ENCODE measurements around the gene FICD. TPM values are rescaled to one million over a fixed set of nuclear protein-coding genes. Genes with fewer than 3 reads are reported as not detected.

Gene FICD
- total and polyA plus RNA-seq, 2 donors: 2.1 to 3.7 TPM

- Histone ChIP-seq H3K9me3 (ENCODE audit: control insufficient read depth in 2 of 2, insufficient read depth in 1 of 2, low read length in 1 of 2) (no peaks in the 10 kb centered on the region), H3K4me3 (ENCODE audit: low read length in 2 of 2) (no peak overlapping the region), H3K27ac (ENCODE audit: low read depth in 1 of 2, low read length in 1 of 2) (no peak overlapping the region), H3K4me1 (ENCODE audit: control insufficient read depth in 2 of 2, insufficient read depth in 2 of 2, low read length in 2 of 2) (no peaks in the 10 kb centered on the region), H3K36me3 (ENCODE audit: control insufficient read depth in 2 of 2, insufficient read depth in 2 of 2, low read length in 1 of 2) (peaks cover 91 to 93% of the 10 kb centered on the region in 2 donors), H3K27me3 (ENCODE audit: control insufficient read depth in 2 of 2, insufficient read depth in 1 of 2, low read length in 1 of 2) (no peaks in the 10 kb centered on the region)
- no peak for DNase-seq (ENCODE audit: low read depth in 6 of 9, low spot score in 9 of 9)
- 96% methylated on average over 5 of the region's 5 CpGs for WGBS
These were observed 10.6 kb downstream of the FICD start for GRCh38 chr12:108525681-108526080.

- Histone ChIP-seq H3K9me3 (ENCODE audit: control insufficient read depth in 2 of 2, insufficient read depth in 1 of 2, low read length in 1 of 2) (no peaks in the 10 kb centered on the region), H3K4me3 (ENCODE audit: low read length in 2 of 2) (no peak overlapping the region), H3K4me1 (ENCODE audit: control insufficient read depth in 2 of 2, insufficient read depth in 2 of 2, low read length in 2 of 2) (no peaks in the 10 kb centered on the region), H3K36me3 (ENCODE audit: control insufficient read depth in 2 of 2, insufficient read depth in 2 of 2, low read length in 1 of 2) (peaks cover 87 to 92% of the 10 kb centered on the region in 2 donors), H3K27me3 (ENCODE audit: control insufficient read depth in 2 of 2, insufficient read depth in 1 of 2, low read length in 1 of 2) (no peaks in the 10 kb centered on the region), H3K27ac (ENCODE audit: low read depth in 1 of 2, low read length in 1 of 2) (no peak overlapping the region)
- 94% methylated on average over 10 of the region's 10 CpGs for WGBS
- no peak for DNase-seq (ENCODE audit: low read depth in 6 of 9, low spot score in 9 of 9)
These were observed 11.5 kb downstream of the FICD start for GRCh38 chr12:108526482-108527165.

- DNase-seq (ENCODE audit: low read depth in 6 of 9, low spot score in 9 of 9): no peak
These were observed 12.1 kb downstream of the FICD start for GRCh38 chr12:108527166-108527496.

GRCh38 chr12:108530161-108530560 is 15.1 kb downstream of the FICD start:
- no peaks in the 10 kb centered on the region for H3K9me3 ChIP-seq (ENCODE audit: control insufficient read depth in 2 of 2, insufficient read depth in 1 of 2, low read length in 1 of 2)

More at GRCh38 chr12:108527166-108527496, 12.1 kb downstream of the FICD start:
- Histone ChIP-seq H3K36me3 (ENCODE audit: control insufficient read depth in 2 of 2, insufficient read depth in 2 of 2, low read length in 1 of 2) (peaks cover 88 to 92% of the 10 kb centered on the region in 2 donors), H3K27me3 (ENCODE audit: control insufficient read depth in 2 of 2, insufficient read depth in 1 of 2, low read length in 1 of 2) (no peaks in the 10 kb centered on the region), H3K4me1 (ENCODE audit: control insufficient read depth in 2 of 2, insufficient read depth in 2 of 2, low read length in 2 of 2) (no peaks in the 10 kb centered on the region), H3K4me3 (ENCODE audit: low read length in 2 of 2) (no peak overlapping the region), H3K27ac (ENCODE audit: low read depth in 1 of 2, low read length in 1 of 2) (no peak overlapping the region), H3K9me3 (ENCODE audit: control insufficient read depth in 2 of 2, insufficient read depth in 1 of 2, low read length in 1 of 2) (no peaks in the 10 kb centered on the region)
- 98% methylated on average over 6 of the region's 6 CpGs for WGBS

DNA sequence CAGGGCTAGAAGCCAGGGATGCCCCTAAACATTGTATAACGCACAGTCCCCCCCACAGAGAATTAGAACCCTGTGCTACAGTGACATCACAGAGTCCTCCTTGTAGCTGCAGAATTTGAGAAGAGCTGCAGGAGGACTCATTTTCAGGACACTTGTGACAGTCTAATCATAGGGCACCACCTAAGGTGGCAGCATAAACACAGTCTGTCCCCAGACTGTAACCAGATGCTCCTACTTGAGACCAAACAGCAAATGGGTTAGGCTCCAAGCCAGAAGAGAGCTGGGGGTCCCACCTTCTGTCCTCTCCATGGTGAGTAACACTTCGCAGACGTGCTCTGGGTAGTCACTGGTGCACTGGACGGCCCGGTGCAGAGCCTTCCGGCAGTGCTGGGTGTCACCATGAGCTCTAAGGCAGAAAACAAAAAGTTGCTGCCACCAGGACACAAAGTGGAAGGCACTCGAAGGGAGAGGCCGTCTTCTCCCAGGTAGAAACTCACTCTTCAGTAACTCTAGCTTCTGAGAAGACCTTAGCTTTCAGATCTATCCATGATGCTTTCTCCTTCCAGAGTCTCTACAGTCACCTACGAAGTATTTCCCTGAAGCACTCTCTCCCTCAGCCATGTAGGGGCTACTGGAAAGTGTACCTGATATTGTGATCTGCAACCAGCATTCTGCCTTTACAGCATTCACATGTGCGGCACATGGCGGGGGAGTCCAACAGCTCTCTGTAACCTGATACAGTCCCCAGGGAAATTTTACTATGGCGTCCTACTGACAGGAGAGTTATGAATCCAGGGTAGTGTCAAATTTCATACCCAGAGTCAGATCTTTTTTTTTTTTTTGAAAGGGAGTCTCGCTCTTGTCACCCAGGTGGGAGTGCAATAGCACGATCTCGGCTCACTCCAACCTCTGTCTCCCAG is 17.1 kb downstream of the FICD start:
- no peak overlapping the region for H3K27ac ChIP-seq (ENCODE audit: low read depth in 1 of 2, low read length in 1 of 2)
- no peak overlapping the region for H3K4me3 ChIP-seq (ENCODE audit: low read length in 2 of 2)
- no peaks in the 10 kb centered on the region for H3K27me3 ChIP-seq (ENCODE audit: control insufficient read depth in 2 of 2, insufficient read depth in 1 of 2, low read length in 1 of 2)
- peaks cover 78 to 85% of the 10 kb centered on the region in 2 donors for H3K36me3 ChIP-seq (ENCODE audit: control insufficient read depth in 2 of 2, insufficient read depth in 2 of 2, low read length in 1 of 2)
- H3K9me3 ChIP-seq (ENCODE audit: control insufficient read depth in 2 of 2, insufficient read depth in 1 of 2, low read length in 1 of 2): no peaks in the 10 kb centered on the region
- no peak for DNase-seq (ENCODE audit: low read depth in 6 of 9, low spot score in 9 of 9)
- H3K4me1 ChIP-seq (ENCODE audit: control insufficient read depth in 2 of 2, insufficient read depth in 2 of 2, low read length in 2 of 2): no peaks in the 10 kb centered on the region
- 95% methylated on average over 15 of the region's 15 CpGs for WGBS

More at GRCh38 chr12:108530161-108530560, 15.1 kb downstream of the FICD start:
- 98% methylated on average over 9 of the region's 9 CpGs for WGBS
- H3K4me1 ChIP-seq (ENCODE audit: control insufficient read depth in 2 of 2, insufficient read depth in 2 of 2, low read length in 2 of 2): no peaks in the 10 kb centered on the region
- H3K27ac ChIP-seq (ENCODE audit: low read depth in 1 of 2, low read length in 1 of 2): no peak overlapping the region
- DNase-seq (ENCODE audit: low read depth in 6 of 9, low spot score in 9 of 9): no peak
- H3K36me3 ChIP-seq (ENCODE audit: control insufficient read depth in 2 of 2, insufficient read depth in 2 of 2, low read length in 1 of 2): peaks cover 80 to 86% of the 10 kb centered on the region in 2 donors
- H3K27me3 ChIP-seq (ENCODE audit: control insufficient read depth in 2 of 2, insufficient read depth in 1 of 2, low read length in 1 of 2): no peaks in the 10 kb centered on the region
- no peak overlapping the region for H3K4me3 ChIP-seq (ENCODE audit: low read length in 2 of 2)

- no peak overlapping the region for H3K27ac ChIP-seq (ENCODE audit: low read depth in 1 of 2, low read length in 1 of 2)
- no peaks in the 10 kb centered on the region for H3K27me3 ChIP-seq (ENCODE audit: control insufficient read depth in 2 of 2, insufficient read depth in 1 of 2, low read length in 1 of 2)
- H3K36me3 ChIP-seq (ENCODE audit: control insufficient read depth in 2 of 2, insufficient read depth in 2 of 2, low read length in 1 of 2): peaks cover 52 to 53% of the 10 kb centered on the region in 2 donors
- WGBS: 73% methylated on average over 6 of the region's 6 CpGs
- no peak for DNase-seq (ENCODE audit: low read depth in 6 of 9, low spot score in 9 of 9)
- H3K9me3 ChIP-seq (ENCODE audit: control insufficient read depth in 2 of 2, insufficient read depth in 1 of 2, low read length in 1 of 2): no peaks in the 10 kb centered on the region
- H3K4me1 ChIP-seq (ENCODE audit: control insufficient read depth in 2 of 2, insufficient read depth in 2 of 2, low read length in 2 of 2): no peaks in the 10 kb centered on the region
- H3K4me3 ChIP-seq (ENCODE audit: low read length in 2 of 2): no peak overlapping the region
These were observed 23.1 kb downstream of the FICD start for GRCh38 chr12:108538146-108538545.

DNA sequence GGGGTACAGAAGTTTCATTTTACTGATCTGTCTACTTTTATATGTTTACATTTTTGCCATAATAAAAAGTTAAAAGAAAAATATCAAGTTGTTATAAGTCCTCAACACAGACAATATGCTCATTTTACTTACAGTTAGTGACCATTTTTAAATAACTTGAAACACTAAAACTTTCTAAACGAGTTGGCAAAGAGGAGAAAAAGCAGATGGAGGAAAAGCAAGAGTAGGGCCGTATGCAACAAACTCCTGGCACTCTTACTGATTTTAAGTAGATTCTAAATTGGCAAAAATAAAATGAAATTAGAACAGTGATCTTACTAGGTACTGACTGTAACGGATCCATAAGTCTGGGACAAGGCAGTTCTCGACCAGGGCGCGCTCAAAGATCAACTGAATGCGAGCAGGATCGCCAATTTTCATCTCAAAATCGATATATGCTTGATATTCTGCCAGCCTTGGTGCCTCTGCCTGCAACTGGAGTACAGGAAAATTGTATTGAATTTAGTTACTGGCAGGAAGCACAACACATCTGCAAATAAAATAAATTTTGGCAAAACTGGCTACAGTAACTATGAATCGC is 23.6 kb downstream of the FICD start:
- Histone ChIP-seq H3K4me1 (ENCODE audit: control insufficient read depth in 2 of 2, insufficient read depth in 2 of 2, low read length in 2 of 2) (no peaks in the 10 kb centered on the region), H3K4me3 (ENCODE audit: low read length in 2 of 2) (no peak overlapping the region), H3K36me3 (ENCODE audit: control insufficient read depth in 2 of 2, insufficient read depth in 2 of 2, low read length in 1 of 2) (peaks cover 54 to 58% of the 10 kb centered on the region in 2 donors), H3K27me3 (ENCODE audit: control insufficient read depth in 2 of 2, insufficient read depth in 1 of 2, low read length in 1 of 2) (no peaks in the 10 kb centered on the region), H3K9me3 (ENCODE audit: control insufficient read depth in 2 of 2, insufficient read depth in 1 of 2, low read length in 1 of 2) (no peaks in the 10 kb centered on the region), H3K27ac (ENCODE audit: low read depth in 1 of 2, low read length in 1 of 2) (no peak overlapping the region)
- WGBS: 99% methylated on average over 10 of the region's 10 CpGs
- no peak for DNase-seq (ENCODE audit: low read depth in 6 of 9, low spot score in 9 of 9)

DNA sequence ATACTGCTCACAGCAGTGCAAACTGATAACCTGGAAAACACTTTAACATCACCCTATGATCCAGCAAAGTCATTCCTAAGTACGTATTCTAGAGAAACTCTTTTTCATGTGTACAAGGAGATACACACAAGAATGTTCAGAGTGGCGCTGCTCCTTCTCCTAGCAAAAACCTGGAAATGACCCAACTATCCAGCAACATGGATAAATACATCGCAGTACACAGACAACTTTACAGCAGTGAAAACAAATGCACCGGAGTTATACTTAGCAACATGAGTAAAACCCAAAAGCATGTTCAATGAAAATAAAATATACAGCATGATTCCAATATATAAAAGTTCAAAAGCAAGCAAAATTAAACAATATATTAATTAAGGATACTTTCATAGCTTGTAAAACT is 27.2 kb downstream of the FICD start:
- Histone ChIP-seq H3K9me3 (ENCODE audit: control insufficient read depth in 2 of 2, insufficient read depth in 1 of 2, low read length in 1 of 2) (no peaks in the 10 kb centered on the region), H3K4me3 (ENCODE audit: low read length in 2 of 2) (no peak overlapping the region), H3K27ac (ENCODE audit: low read depth in 1 of 2, low read length in 1 of 2) (no peak overlapping the region), H3K36me3 (ENCODE audit: control insufficient read depth in 2 of 2, insufficient read depth in 2 of 2, low read length in 1 of 2) (peaks cover 52 to 54% of the 10 kb centered on the region in 2 donors), H3K4me1 (ENCODE audit: control insufficient read depth in 2 of 2, insufficient read depth in 2 of 2, low read length in 2 of 2) (no peaks in the 10 kb centered on the region), H3K27me3 (ENCODE audit: control insufficient read depth in 2 of 2, insufficient read depth in 1 of 2, low read length in 1 of 2) (no peaks in the 10 kb centered on the region)
- 97% methylated on average over 4 of the region's 4 CpGs for WGBS
- no peak for DNase-seq (ENCODE audit: low read depth in 6 of 9, low spot score in 9 of 9)

DNA sequence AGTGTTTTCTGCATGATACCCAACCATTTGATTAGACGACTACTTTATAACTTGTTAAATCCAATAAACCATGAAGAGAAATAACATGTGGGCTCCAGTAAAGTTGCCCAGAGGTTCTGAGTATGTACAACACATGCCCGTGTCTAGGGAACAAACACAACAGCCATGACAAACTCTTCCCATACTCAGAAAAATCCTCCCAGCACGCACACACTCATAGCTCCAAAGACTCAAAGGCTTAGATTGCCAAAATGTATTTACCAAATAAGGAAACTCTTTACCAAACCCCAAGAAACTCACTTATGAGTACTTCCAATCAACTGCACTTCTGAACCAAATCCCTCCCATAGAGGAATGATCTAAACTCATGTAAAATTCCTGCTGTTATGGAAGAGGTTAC is 28.6 kb downstream of the FICD start:
- no peaks in the 10 kb centered on the region for H3K4me1 ChIP-seq (ENCODE audit: control insufficient read depth in 2 of 2, insufficient read depth in 2 of 2, low read length in 2 of 2)
- DNase-seq (ENCODE audit: low read depth in 6 of 9, low spot score in 9 of 9): no peak
- WGBS: 100% methylated on average over 3 of the region's 3 CpGs
- no peak overlapping the region for H3K4me3 ChIP-seq (ENCODE audit: low read length in 2 of 2)
- H3K9me3 ChIP-seq (ENCODE audit: control insufficient read depth in 2 of 2, insufficient read depth in 1 of 2, low read length in 1 of 2): no peaks in the 10 kb centered on the region
- H3K36me3 ChIP-seq (ENCODE audit: control insufficient read depth in 2 of 2, insufficient read depth in 2 of 2, low read length in 1 of 2): peaks cover 50 to 53% of the 10 kb centered on the region in 2 donors
- no peak overlapping the region for H3K27ac ChIP-seq (ENCODE audit: low read depth in 1 of 2, low read length in 1 of 2)
- no peaks in the 10 kb centered on the region for H3K27me3 ChIP-seq (ENCODE audit: control insufficient read depth in 2 of 2, insufficient read depth in 1 of 2, low read length in 1 of 2)
